Right forelimb (tissue), 1 donor: ENCODE data around the gene OLFML1.
A peak's percentile ranks its signal among the peaks of the same experiment; 100 is the strongest.

Source experiments
- DNase-seq: peaks from one replicate; pipeline ENCODE4 v3.0.0-alpha.2; 2018

The OLFML1 gene

DNA sequence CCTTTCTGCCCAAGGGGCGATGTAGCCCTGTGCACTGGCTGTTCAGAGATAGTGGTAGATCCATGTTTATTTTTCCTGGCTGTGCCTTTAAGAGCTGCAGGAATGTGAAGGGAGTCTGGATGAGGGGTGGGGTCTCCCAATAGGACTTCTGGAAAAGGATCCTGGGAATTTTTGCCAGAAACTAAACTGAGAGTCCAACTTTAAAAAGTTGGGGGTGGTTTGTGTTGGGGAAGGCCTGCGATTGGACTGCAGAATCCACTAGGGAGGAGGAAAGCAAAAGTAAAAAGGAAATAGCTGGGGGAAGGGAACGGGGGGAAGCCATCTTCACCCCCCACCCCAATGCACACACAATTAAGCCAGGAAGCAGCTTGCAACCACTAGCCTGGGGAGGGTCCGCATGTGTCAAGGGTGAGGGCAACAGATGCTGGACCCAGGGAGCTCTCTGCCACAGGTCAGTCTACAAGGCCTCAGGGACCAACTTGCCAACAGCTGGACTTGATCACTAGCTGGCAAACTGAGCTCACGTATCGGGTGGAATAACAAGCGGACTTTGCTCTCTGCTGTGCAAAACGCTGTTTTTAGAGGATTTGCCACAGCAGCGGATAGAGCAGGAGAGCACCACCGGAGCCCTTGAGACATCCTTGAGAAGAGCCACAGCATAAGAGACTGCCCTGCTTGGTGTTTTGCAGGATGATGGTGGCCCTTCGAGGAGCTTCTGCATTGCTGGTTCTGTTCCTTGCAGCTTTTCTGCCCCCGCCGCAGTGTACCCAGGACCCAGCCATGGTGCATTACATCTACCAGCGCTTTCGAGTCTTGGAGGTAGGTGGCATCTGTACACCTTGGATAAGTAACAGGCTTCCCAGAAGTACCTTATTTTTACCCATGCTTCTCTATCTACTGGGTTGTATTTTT, at the start of gene OLFML1:
Gene OLFML1, plus strand, starts transcription at position 321 of the 912 bp plus-strand sequence. Its CDS starts 370 bp downstream, at position 691.
- DNase-seq: peak; percentile 80

DNA sequence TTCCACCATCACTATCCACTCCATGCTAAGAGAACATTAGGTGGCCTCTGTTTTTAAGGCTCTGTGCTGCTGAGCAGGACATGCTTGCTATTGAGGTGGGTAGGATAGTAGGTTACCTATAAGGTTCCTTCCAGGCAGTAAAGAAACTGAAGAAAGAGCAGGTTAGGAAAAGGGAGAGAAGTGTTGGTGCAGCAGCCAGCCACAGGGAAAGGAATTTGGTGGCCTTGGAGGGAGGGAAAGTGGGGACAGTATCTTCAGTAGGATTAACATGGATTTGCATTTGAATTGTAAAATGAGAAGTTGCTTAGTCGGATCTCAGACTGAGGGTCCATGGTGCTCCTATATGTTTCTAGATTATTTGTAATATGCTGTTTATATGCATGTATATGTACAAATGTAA, 49.2 kb upstream of the OLFML1 start:
- DNase-seq: no peak

DNA sequence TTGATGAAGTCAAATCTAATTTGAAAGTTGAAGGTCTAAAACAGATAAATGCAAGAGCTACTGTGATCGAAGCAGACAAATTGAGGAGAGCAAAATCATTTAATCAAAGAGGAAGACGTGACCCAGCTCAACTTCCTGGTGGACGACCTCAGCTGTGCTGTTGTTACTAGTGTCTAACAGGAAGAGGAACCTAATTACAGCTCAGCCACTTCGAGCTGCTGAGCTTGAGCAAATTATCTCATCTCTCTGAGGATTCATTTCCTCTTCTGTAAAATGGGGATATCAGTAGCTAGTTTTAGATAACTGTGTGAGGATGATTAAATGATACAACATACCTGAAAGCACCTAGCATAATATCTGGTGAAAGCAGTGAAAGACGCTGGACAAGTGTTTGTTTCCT, 48.6 kb upstream of the OLFML1 start:
- DNase-seq: no peak

DNA sequence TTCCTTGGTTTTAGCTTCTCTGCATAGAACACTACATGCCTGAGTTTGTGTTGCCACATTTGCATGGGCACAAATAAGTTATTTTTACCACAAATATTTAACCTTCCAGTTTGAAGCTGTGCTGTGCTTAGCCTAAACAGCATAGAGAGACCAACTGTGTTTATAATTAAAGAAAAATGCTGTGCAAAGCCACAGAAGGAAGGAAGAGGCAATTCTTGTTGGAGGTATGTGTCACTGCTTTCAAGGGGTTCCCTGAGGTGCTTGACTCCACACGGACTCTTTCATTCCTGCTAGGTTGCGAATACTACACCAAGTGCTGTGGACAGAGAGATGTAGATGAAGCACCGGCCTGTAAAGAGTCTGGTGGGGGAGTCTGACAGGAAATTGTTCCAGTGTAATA, 47.6 kb upstream of the OLFML1 start:
- no peak for DNase-seq

DNA sequence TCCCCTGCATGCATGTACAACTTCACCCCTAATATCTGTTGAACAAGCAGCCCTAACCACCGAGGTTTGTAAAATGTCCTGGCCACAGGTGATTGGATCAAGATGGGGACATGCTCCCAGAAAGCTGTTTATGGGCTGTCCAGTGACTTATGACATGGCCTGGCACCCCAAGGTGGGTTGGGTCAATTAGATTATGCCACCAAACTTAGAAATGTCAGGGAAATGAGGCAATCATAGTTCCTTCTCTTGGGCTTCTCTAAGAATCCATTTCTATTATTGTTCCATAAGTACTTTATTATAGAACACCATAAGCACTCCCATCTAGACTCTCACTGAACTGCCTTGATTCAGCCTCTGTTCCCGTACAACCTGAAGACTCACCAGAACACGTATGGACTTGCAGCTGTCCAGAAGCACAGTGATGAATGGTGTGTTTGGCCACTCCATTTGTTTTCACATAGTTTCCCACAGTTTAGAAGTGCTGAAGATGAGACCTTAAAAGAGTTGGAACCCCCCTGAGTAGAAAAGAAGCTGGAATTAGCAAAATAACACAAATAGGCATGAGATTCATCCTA, 45.5 kb upstream of the OLFML1 start:
- DNase-seq: no peak

DNA sequence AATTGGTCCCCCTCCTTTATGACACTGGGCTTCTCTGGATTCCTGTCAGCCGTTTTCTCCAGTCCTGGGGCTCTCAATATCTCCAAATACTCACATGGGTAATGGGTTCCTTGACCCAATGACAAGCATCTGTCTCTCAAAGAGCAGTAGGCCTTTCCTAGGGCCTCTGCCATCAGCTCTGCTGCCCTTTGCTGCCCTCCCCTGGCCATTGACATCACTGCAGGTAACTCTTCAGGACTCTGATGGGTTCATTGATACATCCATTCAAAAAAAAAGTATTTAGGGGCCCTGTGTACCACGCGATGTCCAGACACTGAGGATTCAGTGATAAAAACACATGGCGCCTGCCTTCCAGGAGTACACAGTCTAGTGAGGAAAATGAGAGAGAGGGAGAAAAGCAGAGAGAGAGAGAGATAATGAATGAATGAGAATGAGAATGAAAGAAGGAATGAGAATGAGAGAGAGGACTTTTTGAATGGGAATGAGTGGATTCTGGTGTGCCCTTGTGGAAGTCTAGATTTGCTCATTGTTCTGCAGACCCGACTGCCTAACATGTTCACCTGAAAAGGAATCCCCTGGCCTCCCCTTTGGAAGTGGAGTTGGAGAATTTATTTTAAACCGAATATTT, 42.6 kb upstream of the OLFML1 start:
- peak; percentile 70 for DNase-seq

DNA sequence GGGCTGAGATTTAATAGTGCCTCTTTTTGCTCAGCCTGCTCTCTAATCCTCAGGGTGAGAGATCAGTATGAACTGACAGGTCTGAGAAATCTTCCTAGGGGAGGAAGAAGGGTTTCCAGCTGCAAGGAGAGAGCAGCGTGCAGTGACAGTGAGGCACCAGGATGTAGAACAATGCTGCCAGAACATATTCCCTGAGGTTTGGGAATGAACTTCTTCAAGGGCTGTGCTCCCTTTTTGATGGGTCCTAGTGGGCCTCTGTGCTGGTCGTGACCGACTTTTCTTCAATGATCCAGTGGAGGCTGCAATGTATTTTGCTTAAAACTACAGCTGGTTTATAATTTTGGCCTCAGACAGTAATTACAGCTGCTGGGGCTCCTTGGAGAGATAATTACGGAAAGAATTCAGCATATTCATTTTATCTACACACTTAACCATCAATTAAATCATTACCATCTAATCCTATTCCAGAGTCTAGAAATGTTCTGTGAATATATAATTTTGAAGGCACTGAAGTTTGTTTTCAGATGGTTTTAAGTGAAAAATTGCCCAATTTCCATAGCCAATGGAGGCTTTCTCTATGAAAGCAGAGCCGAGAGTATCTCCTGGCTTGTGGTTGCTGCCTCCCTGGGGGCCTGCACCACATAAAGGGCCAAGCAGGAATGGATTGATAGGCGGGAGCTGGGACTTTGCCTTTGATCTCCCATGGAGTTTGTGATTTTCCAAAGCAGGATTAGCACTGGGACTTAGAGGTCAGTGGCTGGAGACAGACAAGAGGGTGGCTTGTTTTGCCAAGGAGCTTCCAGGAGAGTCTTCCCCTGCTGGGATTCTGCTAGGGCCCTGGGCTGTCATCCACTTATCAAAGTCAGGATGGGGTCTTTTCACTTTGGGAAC, 41.0 kb upstream of the OLFML1 start:
- DNase-seq: no peak

DNA sequence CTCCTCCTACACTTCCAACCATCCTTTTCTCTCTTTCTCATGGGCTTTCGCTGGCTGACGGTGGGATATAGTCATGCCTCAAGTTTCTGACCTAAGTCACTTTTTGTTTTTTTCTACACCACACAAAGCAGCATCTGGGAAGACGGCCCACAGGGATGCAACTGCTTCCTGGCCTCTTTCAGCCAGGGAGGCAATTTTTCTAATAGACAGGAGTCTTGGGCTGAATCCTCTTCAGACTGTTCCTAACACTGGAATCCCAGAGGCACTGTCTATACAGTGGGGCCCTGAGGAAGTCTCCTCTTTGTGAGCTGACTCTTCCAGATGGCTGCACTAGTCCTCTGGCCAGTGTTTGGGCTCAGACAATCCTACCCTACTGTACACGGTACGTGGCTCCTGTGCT, 39.7 kb upstream of the OLFML1 start:
- DNase-seq: no peak

DNA sequence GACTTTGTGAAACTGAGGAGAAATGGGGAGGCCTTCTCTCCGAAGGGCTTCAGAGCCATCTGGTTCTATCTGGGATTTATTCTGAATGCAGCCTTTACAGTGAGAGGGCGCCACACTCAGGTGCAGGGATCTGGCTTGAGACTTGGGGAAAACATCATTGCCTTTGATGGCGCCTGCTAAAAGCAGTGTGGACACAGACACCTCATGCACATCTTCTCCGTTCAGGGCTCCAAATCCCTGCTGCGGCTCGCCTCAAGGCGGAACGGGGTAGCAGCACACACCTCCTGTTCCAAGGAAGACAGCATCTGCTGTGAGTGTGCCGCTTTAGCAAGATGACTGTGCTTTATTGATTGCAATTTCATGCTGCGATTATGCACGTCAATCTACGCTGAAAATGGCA, 37.1 kb upstream of the OLFML1 start:
- DNase-seq: no peak

DNA sequence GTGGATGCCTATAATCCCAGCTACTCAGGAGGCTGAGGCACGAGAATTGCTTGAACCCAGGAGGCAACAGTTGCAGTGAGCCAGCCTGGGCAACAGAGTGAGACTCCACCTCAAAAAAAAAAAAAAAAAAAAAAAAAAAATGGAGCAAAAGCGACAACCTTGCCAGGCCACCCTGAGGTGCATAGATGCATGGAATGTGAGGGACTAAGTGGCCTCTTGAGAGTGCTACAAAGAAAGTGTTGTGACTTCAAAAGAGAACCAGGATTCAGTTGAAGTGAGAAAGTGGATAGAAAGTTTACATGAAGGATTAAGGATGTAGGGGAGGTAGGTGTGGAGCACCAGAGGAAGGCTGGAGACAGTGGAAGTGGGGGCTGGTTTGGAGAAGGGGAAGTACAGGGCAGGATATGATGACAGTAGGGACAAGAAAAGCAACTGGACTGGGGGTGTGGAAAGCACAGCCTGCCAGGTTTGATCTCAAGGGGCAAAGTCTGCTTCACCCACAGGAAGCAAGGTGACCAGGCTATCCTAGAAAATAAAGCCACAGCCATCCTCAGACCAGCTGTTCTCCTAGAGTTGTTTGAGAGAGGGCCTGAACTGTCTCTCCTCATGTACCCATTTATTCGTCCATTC, 36.0 kb upstream of the OLFML1 start:
- no peak for DNase-seq

DNA sequence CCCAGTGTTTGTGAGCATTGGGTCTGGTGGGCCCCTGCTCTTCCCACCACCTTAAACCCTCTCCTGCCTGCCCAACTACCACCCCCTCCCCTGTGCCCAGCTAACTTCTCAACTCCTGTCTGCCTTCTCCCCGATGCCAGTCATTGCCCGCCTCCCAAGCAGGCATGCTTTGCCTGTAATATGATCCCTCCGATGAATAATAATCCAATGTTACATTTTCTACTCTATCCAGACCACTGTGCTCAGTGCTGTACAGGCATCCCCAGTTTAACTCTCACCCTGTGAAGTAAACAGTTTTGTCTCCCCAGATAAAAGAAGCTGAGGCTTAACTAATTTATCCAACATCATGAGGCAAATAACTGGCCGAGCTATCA, 35.5 kb upstream of the OLFML1 start:
- no peak for DNase-seq

DNA sequence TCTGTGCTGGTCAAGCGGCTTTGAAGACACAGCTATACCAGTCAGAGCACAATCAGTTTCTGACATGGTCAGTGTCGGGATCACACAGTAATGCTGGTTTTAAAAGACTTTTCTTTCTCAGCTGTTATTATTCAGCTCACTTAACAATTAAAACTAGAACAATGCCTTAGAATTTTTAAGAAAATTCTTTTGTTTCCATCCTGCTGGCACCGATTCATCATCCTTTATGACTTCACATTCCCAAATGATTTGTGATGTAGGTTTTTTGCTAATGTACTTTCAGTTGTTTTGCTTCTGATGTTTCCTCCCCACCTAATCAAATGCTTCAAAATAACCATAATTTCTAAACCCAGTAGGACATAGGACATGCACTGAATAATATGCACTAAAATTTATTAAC, 34.5 kb upstream of the OLFML1 start:
- no peak for DNase-seq

DNA sequence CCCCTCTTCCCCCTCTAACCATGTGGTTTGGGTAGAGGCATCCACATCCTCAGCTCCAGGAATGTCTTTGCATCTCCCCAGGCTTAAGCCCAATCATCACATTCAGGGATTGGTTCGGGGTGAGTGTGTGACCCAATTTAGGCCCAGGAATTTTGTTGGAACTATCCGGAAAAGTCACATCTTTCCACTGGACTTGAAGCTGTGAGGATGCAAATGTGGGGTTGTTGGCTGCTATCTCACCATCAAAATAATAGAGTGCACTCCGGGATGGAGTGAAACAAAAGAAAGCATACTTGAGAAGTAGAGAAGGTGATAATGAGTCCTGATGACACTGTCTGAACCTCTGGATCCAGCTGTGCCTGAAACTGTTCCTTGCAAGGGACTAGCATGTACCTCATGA, 33.8 kb upstream of the OLFML1 start:
- DNase-seq: no peak

DNA sequence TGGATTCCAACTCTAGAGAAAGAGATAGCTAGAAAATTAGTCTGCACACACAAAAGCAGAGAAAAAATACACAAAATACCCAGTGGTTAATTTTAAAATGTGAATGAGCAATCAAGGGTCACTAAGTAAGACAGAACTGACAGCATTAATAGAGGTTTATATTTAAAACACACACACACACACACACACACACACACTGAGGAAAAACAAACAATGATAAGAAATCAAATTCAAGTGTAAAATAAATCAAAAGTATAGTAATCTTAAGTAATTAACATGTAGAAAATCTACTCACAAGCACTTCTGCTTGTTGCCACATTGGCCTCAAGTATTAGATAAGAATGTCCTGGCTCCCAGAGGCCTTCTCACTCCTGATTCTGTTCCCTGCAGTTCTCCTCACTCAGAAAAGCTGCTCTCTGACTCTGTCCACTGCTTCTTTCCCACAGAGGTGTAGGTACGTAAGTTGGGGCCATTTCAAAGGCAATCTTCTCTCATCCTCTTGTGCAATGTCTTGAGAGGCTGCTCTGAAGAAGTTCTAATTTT, 33.3 kb upstream of the OLFML1 start:
- DNase-seq: no peak

DNA sequence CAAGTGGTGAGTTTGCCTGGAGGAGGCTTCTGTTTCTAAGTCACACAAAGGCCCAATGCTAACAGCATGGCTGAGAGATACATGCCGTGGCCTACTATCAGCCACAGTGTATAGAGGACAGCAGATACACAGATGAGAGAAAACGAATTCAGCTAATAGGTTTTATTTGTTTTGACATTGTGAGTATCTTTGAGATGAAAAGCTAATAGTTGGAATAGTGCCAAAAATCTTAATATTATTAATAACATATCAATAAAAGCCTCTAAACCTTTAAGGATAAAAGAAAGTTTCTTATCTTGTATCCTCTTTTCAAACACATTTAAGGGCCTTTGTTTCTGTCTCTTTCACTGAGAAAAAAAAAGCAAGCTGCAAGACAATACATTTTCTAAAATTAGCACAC, 30.5 kb upstream of the OLFML1 start:
- DNase-seq: no peak

DNA sequence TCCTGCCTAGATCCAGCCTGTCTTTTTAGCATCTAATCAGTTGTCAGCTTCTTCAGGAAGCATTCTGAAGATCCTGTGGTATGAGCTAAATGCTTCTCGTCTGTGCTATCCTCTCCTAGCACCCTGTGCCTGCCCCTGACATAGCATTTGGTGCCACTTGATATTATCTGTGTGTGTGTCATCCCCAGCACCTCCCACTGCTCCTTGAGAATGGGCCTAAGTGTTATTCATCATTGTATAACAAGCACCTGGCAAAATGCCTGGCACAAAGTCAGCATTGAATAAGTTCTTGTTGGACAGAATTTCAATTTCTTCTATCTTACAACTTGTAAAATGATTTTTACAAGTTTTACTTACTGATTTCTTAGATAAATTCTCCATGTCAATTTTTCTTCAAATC, 28.1 kb upstream of the OLFML1 start:
- no peak for DNase-seq

DNA sequence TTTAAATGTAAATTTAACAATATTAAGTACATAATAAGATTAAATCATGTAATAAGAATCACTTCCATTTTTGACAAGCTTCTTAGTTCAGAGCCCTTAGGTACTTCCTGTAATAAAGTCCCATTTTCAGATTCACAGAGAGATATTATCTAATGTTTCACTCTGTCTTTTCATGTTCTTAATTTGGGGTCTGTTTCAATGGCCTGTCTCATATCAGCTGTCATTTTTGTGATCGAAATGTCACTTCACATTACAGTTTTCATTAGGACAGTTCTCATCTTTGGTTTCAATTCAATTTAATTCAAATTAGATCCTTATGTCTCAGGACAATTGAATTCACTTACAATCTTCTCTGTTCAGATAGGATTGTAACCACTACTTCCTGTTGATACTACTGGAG, 22.6 kb upstream of the OLFML1 start:
- no peak for DNase-seq

DNA sequence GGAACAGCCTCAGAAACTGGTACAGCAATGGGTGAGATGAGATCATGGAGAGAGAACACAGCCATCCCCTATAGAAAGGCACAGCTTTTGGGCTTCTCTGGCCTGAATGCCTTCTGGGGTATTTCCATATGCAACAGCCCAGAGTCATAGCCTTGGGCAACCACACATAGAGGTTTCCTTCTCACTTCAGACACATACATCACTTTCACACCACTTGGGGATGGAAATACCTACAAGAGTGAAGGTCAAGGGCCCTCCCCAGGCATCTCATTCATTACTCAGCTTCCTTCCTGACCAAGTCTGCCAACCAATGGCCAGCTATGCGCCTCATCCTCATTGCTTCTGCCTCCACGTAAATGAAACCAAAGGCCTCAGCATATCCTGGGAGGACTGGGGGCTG, 17.7 kb upstream of the OLFML1 start:
- DNase-seq: no peak

DNA sequence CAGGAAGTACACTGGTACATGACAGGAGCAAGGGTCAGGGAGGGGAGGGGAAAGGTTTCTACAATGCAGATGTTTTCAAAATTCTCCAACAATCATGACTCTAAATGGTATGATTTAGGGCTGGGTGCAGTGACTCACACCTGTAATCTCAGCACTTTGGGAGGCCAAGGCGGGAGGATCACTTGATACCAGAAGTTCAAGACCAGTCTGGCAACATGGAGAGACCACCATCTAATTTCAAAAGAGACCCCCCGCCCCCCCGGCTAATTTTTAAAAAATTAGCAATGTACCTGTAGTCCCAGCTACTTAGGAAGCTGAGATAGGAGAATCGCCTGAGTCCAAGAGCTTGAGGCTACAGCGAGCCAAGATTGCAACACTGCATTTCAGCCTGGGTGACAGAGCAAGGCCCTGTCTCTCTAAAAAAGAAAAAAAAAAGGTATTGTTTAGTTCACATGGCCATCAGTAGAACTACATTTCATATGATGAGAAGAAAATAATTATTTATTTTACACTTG, 15.9 kb upstream of the OLFML1 start:
- no peak for DNase-seq

DNA sequence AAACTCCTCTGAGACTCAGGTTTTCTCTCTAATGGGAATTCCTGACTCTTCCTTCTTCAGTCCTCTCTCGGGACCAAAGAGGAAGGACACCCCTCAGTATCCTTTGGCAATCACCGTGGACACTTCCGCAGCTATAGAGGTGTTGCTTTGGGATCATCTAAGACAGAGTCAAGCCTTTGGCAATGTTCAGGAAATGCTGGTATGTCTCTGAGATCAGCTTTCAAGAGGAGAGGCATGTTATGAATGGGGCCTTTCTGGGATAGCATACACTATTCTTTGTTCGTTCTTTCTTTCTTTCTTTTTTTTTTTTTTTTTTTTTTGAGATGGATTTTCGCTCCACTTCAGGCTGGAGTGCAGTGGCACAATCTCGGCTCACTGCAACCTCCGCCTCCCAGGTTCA, 14.2 kb upstream of the OLFML1 start:
- no peak for DNase-seq

DNA sequence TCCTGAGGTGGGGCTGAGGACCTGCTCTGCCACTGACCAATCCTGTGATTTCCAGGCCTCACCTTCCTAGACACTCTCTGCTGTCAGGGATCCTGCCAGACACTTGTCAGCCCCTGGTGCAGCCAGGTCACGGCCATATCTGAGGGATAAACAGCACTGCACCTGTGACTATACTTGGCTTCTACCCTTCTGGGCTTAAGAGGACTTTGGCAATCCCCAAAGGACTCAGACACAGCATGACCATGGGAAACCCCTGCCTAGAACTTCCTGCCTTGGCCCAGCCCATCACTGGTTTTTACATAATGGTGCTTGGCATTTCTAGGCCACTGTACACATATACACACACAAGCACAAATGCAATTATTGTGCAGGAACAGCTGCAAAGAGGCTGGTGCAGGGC, 11.6 kb upstream of the OLFML1 start:
- DNase-seq: no peak

DNA sequence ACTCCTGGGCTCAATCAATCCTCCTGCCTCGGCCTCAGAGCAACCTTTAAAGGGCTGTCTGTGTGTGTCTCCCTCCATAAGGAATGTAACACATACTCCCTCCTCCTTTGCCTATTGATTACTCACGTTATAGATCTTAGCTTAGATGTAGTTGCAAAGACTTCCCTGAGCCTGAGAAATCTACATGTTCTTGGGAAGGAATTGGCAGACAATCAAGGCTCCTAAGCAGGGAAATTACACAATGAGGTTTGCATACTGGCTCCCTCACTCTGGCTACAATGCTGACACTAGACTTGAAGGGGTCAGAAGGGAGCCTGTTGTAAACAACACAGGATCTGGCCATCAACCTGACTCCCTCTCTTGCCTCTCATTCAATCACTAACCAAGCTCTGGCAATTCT, 5.2 kb upstream of the OLFML1 start:
- DNase-seq: no peak
